ENCODE measurements around the gene PCDHGA10. TPM values are rescaled to one million over a fixed set of nuclear protein-coding genes. Genes with fewer than 3 reads are reported as not detected.
A peak's percentile ranks its signal among the peaks of the same experiment; 100 is the strongest.
"Not testable (repeated sequence)": the region's sequence is repeated elsewhere in the genome, so short reads cannot be mapped to it uniquely, and the experiment has no call there.

PCDHGA10 gene
- total RNA-seq, 1 donor from 2014 or later, result 0.34 TPM

DNA sequence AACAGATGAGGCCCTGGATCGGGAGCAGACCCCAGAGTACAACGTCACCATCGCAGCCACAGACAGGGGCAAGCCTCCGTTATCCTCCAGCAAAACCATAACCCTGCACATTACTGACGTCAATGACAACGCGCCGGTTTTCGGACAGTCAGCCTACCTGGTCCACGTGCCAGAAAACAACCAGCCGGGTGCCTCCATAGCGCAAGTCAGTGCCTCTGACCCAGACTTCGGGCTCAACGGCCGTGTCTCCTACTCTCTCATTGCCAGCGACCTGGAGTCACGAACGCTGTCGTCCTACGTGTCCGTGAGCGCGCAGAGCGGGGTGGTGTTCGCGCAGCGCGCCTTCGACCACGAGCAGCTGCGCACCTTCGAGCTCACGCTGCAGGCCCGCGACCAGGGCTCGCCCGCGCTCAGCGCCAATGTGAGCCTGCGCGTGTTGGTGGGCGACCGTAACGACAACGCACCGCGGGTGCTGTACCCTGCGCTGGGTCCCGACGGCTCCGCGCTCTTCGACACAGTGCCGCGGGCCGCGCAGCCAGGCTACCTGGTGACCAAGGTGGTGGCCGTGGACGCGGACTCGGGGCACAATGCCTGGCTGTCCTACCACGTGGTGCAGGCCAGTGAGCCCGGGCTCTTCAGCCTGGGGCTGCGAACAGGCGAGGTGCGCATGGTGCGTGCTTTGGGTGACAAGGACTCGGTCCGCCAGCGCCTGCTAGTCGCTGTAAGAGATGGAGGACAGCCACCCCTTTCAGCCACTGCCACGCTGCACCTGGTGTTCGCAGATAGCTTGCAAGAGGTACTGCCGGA is 6.5 kb downstream of the PCDHGA10 start:
- Mint-ChIP-seq H3K4me3 (ENCODE audit: low read depth) (no peak overlapping the region), H3K27me3 (ENCODE audit: low read depth) (peaks cover 68% of the 10 kb centered on the region), H3K36me3 (ENCODE audit: low read depth) (peaks cover 7% of the 10 kb centered on the region), H3K9me3 (peaks cover 22% of the 10 kb centered on the region), H3K27ac (no peak overlapping the region), H3K4me1 (ENCODE audit: low read depth) (peaks cover 14% of the 10 kb centered on the region)
- intact Hi-C loops (cut with micrococcal nuclease), result no loop called here
- no peak for DNase-seq (ENCODE audit: low spot score)

DNA sequence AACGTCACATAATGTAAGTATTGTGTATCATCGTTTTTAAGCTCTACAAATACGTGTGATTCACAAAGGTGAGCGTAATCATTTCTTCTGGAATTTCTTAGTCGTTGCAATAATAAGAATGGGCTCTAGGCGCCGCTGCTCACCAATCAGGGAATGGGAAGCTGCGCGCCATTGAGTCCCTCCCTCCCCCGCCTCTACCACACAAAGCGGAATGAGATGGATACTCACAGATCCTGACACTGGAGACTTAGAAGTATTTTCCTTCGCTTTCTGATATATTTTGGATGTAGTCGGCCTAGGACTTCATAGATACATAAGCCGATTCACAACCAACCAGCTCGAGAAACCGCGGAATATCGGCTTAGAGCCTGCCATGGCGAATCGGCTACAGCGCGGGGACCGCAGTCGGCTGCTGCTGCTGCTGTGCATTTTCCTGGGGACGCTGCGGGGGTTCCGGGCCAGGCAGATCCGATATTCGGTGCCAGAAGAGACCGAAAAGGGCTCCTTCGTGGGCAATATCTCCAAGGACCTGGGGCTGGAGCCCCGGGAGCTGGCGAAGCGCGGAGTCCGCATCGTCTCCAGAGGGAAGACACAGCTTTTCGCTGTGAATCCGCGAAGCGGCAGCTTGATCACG is 8.2 kb downstream of the PCDHGA10 start, which contains the start of gene PCDHGA11:
Gene PCDHGA11 (plus strand): TSS at position 197 of the 634 bp plus-strand sequence. CDS start 177 bp downstream, at position 374.
- H3K4me3 Mint-ChIP-seq (ENCODE audit: low read depth), result peak within 1 kb of the TSS; percentile 81
- H3K27me3 Mint-ChIP-seq (ENCODE audit: low read depth), result peaks cover 63% of the 10 kb centered on the region
- no peak for DNase-seq (ENCODE audit: low spot score)
- intact Hi-C loops (cut with micrococcal nuclease), result loop anchor here (2.0 to 5.0 kb wide), 4 partner anchors 56 to 144 kb away; partner anchors contain the start of genes PCDHGA2, PCDHGA4, PCDHGB2 and PCDHGC3
- H3K4me1 Mint-ChIP-seq (ENCODE audit: low read depth), result peaks cover 10% of the 10 kb centered on the region
- H3K27ac Mint-ChIP-seq, result no peak within 1 kb of the TSS
- H3K9me3 Mint-ChIP-seq, result peaks cover 19% of the 10 kb centered on the region
- H3K36me3 Mint-ChIP-seq (ENCODE audit: low read depth), result peaks cover 7% of the 10 kb centered on the region

DNA sequence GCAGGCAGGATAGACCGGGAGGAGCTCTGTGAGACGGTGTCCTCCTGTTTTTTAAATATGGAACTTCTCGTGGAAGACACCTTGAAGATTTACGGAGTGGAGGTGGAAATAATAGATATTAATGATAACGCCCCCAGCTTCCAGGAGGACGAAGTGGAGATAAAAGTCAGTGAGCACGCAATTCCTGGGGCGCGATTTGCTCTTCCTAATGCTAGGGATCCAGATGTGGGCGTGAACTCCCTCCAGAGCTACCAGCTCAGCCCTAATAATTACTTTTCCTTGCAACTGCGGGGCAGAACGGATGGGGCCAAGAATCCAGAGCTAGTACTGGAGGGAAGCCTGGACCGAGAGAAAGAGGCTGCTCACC is 8.7 kb downstream of the PCDHGA10 start:
- H3K4me3 Mint-ChIP-seq (ENCODE audit: low read depth), result peak overlapping the region; percentile 81
- H3K9me3 Mint-ChIP-seq, result peaks cover 19% of the 10 kb centered on the region
- H3K4me1 Mint-ChIP-seq (ENCODE audit: low read depth), result peaks cover 10% of the 10 kb centered on the region
- DNase-seq (ENCODE audit: low spot score), result no peak
- H3K27ac Mint-ChIP-seq, result no peak overlapping the region
- H3K27me3 Mint-ChIP-seq (ENCODE audit: low read depth), result peaks cover 59% of the 10 kb centered on the region
- intact Hi-C loops (cut with micrococcal nuclease), result loop anchor here (2.0 to 5.0 kb wide), 4 partner anchors 56 to 143 kb away; partner anchors contain the start of genes PCDHGA2, PCDHGA4, PCDHGB2 and PCDHGC3
- H3K36me3 Mint-ChIP-seq (ENCODE audit: low read depth), result peaks cover 7% of the 10 kb centered on the region

DNA sequence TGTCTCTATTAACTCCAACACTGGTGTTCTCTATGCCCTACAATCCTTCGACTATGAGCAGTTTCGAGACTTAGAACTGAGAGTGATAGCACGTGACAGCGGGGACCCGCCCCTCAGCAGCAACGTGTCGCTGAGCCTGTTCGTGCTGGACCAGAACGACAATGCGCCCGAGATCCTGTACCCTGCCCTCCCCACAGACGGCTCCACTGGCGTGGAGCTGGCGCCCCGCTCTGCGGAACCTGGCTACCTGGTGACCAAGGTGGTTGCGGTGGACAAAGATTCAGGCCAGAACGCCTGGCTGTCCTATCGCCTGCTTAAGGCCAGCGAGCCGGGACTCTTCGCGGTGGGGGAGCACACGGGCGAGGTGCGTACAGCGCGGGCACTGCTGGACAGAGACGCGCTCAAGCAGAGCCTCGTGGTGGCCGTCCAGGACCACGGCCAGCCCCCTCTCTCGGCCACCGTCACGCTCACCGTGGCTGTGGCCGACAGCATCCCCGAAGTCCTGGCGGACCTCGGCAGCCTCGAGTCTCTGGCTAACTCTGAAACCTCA is 10.0 kb downstream of the PCDHGA10 start:
- Mint-ChIP-seq H3K36me3 (ENCODE audit: low read depth) (peaks cover 6% of the 10 kb centered on the region), H3K4me1 (ENCODE audit: low read depth) (peaks cover 9% of the 10 kb centered on the region), H3K9me3 (peaks cover 19% of the 10 kb centered on the region), H3K27me3 (ENCODE audit: low read depth) (peaks cover 54% of the 10 kb centered on the region), H3K4me3 (ENCODE audit: low read depth) (no peak overlapping the region), H3K27ac (no peak overlapping the region)
- no peak for DNase-seq (ENCODE audit: low spot score)
- intact Hi-C loops (cut with micrococcal nuclease), result loop anchor here (5.0 kb wide), 3 partner anchors 54 to 86 kb away; partner anchors contain the start of genes PCDHGA2, PCDHGA4, PCDHGB2 and PCDHGC3

DNA sequence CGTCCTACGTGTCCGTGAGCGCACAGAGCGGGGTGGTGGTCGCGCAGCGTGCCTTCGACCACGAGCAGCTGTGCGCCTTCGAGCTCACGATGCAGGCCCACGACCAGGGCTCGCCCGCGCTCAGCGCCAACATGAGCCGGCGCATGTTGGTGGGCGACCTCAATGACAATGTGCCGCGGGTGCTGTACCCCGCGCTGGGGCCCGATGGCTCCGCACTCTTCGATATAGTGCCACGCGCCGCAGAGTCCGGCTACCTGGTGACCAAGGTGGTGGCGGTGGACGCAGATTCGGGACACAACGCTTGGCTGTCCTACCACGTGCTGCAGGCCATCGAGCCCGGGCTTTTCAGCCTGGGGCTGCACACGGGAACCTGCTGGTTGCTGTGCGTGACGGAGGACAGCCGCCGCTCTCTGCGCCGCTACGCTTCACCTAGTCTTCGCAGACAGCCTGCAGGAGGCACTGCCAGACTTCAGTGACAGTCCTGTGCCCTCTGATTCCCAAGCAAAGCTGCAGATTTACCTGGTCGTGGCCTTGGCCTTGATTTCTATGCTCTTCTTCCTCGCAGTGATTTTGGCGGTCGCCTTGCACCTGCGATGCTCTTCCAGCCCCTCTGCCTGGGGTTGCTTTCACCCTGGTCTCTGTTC is 15.1 kb downstream of the PCDHGA10 start:
- peaks cover 2% of the 10 kb centered on the region for H3K4me1 Mint-ChIP-seq (ENCODE audit: low read depth)
- H3K9me3 Mint-ChIP-seq, result peaks cover 19% of the 10 kb centered on the region
- intact Hi-C loops (cut with micrococcal nuclease), result no loop called here
- DNase-seq (ENCODE audit: low spot score), result no peak
- peaks cover 2% of the 10 kb centered on the region for H3K36me3 Mint-ChIP-seq (ENCODE audit: low read depth)
- H3K27ac Mint-ChIP-seq, result no peak overlapping the region
- no peak overlapping the region for H3K4me3 Mint-ChIP-seq (ENCODE audit: low read depth)
- H3K27me3 Mint-ChIP-seq (ENCODE audit: low read depth), result peaks cover 33% of the 10 kb centered on the region

DNA sequence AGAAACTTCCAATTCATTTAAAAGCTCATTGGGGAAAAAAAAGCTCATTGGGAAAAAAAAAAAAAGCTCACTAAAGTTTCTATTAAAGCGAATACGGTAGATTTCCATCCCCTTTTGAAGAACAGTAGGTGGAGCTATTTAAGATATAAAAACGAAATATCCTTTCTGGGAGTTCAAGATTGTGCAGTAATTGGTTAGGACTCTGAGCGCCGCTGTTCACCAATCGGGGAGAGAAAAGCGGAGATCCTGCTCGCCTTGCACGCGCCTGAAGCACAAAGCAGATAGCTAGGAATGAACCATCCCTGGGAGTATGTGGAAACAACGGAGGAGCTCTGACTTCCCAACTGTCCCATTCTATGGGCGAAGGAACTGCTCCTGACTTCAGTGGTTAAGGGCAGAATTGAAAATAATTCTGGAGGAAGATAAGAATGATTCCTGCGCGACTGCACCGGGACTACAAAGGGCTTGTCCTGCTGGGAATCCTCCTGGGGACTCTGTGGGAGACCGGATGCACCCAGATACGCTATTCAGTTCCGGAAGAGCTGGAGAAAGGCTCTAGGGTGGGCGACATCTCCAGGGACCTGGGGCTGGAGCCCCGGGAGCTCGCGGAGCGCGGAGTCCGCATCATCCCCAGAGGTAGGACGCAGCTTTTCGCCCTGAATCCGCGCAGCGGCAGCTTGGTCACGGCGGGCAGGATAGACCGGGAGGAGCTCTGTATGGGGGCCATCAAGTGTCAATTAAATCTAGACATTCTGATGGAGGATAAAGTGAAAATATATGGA is 17.7 kb downstream of the PCDHGA10 start, which contains the start of gene PCDHGA12:
Gene PCDHGA12 (plus strand): TSS at position 176 of the 782 bp plus-strand sequence. CDS start 253 bp downstream, at position 429.
- DNase-seq (ENCODE audit: low spot score), result no peak
- H3K27me3 Mint-ChIP-seq (ENCODE audit: low read depth), result peaks cover 24% of the 10 kb centered on the region
- intact Hi-C loops (cut with micrococcal nuclease), result no loop called here

DNA sequence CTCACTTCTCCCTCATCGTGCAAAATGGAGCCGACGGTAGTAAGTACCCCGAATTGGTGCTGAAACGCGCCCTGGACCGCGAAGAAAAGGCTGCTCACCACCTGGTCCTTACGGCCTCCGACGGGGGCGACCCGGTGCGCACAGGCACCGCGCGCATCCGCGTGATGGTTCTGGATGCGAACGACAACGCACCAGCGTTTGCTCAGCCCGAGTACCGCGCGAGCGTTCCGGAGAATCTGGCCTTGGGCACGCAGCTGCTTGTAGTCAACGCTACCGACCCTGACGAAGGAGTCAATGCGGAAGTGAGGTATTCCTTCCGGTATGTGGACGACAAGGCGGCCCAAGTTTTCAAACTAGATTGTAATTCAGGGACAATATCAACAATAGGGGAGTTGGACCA is 18.5 kb downstream of the PCDHGA10 start:
- H3K36me3 Mint-ChIP-seq (ENCODE audit: low read depth), result peaks cover 2% of the 10 kb centered on the region
- H3K27me3 Mint-ChIP-seq (ENCODE audit: low read depth), result peaks cover 24% of the 10 kb centered on the region
- peaks cover 19% of the 10 kb centered on the region for H3K9me3 Mint-ChIP-seq
- no peak overlapping the region for H3K27ac Mint-ChIP-seq
- intact Hi-C loops (cut with micrococcal nuclease), result no loop called here
- H3K4me1 Mint-ChIP-seq (ENCODE audit: low read depth), result peaks cover 2% of the 10 kb centered on the region
- H3K4me3 Mint-ChIP-seq (ENCODE audit: low read depth), result no peak overlapping the region
- no peak for DNase-seq (ENCODE audit: low spot score)

More for the DNA sequence above, 17.7 kb downstream of the PCDHGA10 start, which contains the start of gene PCDHGA12:
- Mint-ChIP-seq H3K36me3 (ENCODE audit: low read depth) (peaks cover 2% of the 10 kb centered on the region), H3K4me3 (ENCODE audit: low read depth) (peak within 1 kb of the TSS; percentile 63), H3K4me1 (ENCODE audit: low read depth) (peaks cover 2% of the 10 kb centered on the region), H3K27ac (no peak within 1 kb of the TSS), H3K9me3 (peaks cover 19% of the 10 kb centered on the region)

DNA sequence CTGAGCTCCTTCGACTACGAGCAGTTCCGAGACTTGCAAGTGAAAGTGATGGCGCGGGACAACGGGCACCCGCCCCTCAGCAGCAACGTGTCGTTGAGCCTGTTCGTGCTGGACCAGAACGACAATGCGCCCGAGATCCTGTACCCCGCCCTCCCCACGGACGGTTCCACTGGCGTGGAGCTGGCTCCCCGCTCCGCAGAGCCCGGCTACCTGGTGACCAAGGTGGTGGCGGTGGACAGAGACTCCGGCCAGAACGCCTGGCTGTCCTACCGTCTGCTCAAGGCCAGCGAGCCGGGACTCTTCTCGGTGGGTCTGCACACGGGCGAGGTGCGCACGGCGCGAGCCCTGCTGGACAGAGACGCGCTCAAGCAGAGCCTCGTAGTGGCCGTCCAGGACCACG is 19.5 kb downstream of the PCDHGA10 start:
- intact Hi-C loops (cut with micrococcal nuclease), result not testable (repeated sequence)

DNA sequence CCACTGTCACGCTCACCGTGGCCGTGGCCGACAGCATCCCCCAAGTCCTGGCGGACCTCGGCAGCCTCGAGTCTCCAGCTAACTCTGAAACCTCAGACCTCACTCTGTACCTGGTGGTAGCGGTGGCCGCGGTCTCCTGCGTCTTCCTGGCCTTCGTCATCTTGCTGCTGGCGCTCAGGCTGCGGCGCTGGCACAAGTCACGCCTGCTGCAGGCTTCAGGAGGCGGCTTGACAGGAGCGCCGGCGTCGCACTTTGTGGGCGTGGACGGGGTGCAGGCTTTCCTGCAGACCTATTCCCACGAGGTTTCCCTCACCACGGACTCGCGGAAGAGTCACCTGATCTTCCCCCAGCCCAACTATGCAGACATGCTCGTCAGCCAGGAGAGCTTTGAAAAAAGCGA is 19.9 kb downstream of the PCDHGA10 start:
- H3K4me3 Mint-ChIP-seq (ENCODE audit: low read depth); H3K27ac Mint-ChIP-seq; intact Hi-C loops (cut with micrococcal nuclease); H3K36me3 Mint-ChIP-seq (ENCODE audit: low read depth); DNase-seq (ENCODE audit: low spot score); H3K4me1 Mint-ChIP-seq (ENCODE audit: low read depth): not testable (repeated sequence)
- Mint-ChIP-seq H3K27me3 (ENCODE audit: low read depth) (peaks cover 25% of the 10 kb centered on the region), H3K9me3 (peaks cover 19% of the 10 kb centered on the region)

More for the DNA sequence above, 19.5 kb downstream of the PCDHGA10 start:
- not testable (repeated sequence) for H3K4me3 Mint-ChIP-seq (ENCODE audit: low read depth); DNase-seq (ENCODE audit: low spot score); H3K4me1 Mint-ChIP-seq (ENCODE audit: low read depth); H3K27ac Mint-ChIP-seq; H3K36me3 Mint-ChIP-seq (ENCODE audit: low read depth)
- Mint-ChIP-seq H3K9me3 (peaks cover 19% of the 10 kb centered on the region), H3K27me3 (ENCODE audit: low read depth) (peaks cover 25% of the 10 kb centered on the region)

DNA sequence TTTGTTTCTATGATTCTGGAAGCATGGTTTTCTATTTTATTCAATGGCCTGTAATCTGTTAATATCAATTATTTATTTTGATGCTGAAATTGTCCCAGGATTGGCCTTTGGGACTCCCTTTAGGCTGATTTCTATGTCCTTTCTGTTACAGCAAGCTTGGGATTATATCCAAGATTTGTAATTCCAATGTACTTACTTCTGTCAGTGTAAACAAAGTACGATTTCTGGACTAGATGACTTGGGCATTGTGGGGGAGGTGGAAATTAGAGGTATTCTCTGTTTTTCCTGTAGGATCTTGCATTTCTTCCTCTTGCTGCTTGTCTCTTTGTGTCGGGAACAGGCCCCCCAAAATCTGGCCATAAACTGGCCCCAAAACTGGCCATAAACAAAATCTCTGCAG is 21.2 kb downstream of the PCDHGA10 start:
- Mint-ChIP-seq H3K9me3 (peaks cover 15% of the 10 kb centered on the region), H3K27ac (no peak overlapping the region), H3K4me3 (ENCODE audit: low read depth) (no peak overlapping the region), H3K27me3 (ENCODE audit: low read depth) (peaks cover 22% of the 10 kb centered on the region), H3K4me1 (ENCODE audit: low read depth) (peaks cover 2% of the 10 kb centered on the region), H3K36me3 (ENCODE audit: low read depth) (peaks cover 2% of the 10 kb centered on the region)
- no peak for DNase-seq (ENCODE audit: low spot score)
- intact Hi-C loops (cut with micrococcal nuclease), result no loop called here

DNA sequence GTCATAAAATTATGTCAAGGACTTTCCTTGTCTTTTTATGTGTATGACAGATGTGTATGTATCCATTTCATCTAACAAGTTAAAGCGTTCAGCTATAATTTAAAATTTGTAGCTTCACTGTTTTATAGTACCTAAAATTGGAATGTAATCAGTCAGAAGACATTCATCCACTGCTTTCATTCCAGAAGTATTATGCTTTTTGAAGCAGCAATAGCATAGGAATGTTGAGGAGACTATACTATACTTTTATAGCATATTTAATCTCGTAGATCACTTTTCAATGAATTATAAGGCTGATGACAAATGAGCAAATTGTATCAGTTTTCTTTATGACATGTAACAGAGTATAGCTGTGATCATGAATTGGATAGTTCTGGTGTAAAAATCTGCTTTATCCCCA is 24.4 kb downstream of the PCDHGA10 start:
- H3K4me1 Mint-ChIP-seq (ENCODE audit: low read depth), result no peaks in the 10 kb centered on the region
- intact Hi-C loops (cut with micrococcal nuclease), result no loop called here
- H3K4me3 Mint-ChIP-seq (ENCODE audit: low read depth), result no peak overlapping the region
- H3K36me3 Mint-ChIP-seq (ENCODE audit: low read depth), result no peaks in the 10 kb centered on the region
- H3K27me3 Mint-ChIP-seq (ENCODE audit: low read depth), result peaks cover 7% of the 10 kb centered on the region
- peaks cover 2% of the 10 kb centered on the region for H3K9me3 Mint-ChIP-seq
- DNase-seq (ENCODE audit: low spot score), result no peak
- H3K27ac Mint-ChIP-seq, result no peak overlapping the region

All from activated T-helper 2 cell treated with anti-CD3 and anti-CD28 coated beads, Interferon-gamma antibody, Interleukin-2, Interleukin-4, amounts not matched to agents 10 μg/mL and 5 μg/mL and 100 μg/mL, durations not matched to agents 14 hours and 24 hours and 36 hours (primary cell).